ENCODE data around the gene MYO1D.

The MYO1D gene

DNA sequence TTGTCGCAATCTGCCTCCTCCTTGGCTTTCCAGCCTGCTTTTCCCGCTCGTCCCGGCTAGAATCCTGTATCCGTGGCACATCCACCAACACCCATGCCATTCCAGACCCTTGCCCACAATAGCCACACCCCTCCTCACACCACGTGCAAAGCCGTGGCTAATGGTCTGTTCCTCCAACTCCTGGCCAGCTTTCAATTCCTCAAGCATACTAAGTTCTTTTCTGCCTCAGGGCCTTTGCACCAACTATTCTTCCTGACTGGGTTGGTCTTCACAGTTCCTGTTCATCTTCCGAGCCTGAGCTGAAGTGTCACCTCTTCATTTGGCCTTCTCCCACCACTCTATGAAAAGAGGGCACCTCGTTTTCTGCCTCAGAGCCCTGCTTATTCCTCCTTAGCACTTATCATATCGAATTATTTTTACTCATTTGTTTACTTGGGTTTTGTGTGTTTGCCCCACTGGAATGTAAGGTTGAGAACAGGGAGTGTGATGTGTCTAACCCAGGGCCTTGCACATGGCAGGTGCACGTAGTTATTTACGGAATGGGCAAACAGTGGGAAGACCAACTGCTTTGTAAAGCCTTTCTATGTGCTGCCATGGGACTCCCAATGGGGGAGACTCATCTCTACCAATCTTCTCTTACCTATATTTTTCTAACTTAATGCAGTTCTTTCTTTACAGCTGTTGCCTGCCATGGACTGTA lies 321.2 kb downstream of the MYO1D start:
- TF ChIP-seq ZNF70 (CRISPR knock-in tag; IDR thresholded peaks at IDR 0.05) (no peak), RARB (CRISPR knock-in tag; IDR thresholded peaks at IDR 0.05) (no peak), PPARA (CRISPR knock-in tag; IDR thresholded peaks at IDR 0.05; ENCODE audit: borderline replicate concordance) (no peak), ZC3H10 (CRISPR knock-in tag; IDR thresholded peaks at IDR 0.05) (no peak), GLIS3 (CRISPR knock-in tag; IDR thresholded peaks at IDR 0.05) (no peak), BACH2 (CRISPR knock-in tag; IDR thresholded peaks at IDR 0.05; ENCODE audit: borderline replicate concordance) (no peak), CSDC2 (CRISPR knock-in tag; IDR thresholded peaks at IDR 0.05) (no peak), OSR1 (CRISPR knock-in tag; IDR thresholded peaks at IDR 0.05) (no peak), ZFP3 (CRISPR knock-in tag; IDR thresholded peaks at IDR 0.05) (no peak), TOX (CRISPR knock-in tag; IDR thresholded peaks at IDR 0.05; ENCODE audit: borderline replicate concordance) (no peak), ZNF8 (CRISPR knock-in tag; IDR thresholded peaks at IDR 0.05) (no peak), SNAI2 (CRISPR knock-in tag; IDR thresholded peaks at IDR 0.05) (no peak)
- TF ChIP-seq, protein P1, sequence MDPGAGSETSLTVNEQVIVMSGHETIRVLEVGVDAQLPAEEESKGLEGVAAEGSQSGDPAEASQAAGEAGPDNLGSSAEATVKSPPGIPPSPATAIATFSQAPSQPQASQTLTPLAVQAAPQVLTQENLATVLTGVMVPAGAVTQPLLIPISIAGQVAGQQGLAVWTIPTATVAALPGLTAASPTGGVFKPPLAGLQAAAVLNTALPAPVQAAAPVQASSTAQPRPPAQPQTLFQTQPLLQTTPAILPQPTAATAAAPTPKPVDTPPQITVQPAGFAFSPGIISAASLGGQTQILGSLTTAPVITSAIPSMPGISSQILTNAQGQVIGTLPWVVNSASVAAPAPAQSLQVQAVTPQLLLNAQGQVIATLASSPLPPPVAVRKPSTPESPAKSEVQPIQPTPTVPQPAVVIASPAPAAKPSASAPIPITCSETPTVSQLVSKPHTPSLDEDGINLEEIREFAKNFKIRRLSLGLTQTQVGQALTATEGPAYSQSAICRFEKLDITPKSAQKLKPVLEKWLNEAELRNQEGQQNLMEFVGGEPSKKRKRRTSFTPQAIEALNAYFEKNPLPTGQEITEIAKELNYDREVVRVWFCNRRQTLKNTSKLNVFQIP (CRISPR knock-in tag; IDR thresholded peaks at IDR 0.05; ENCODE audit: borderline replicate concordance, low read depth), result no peak
- TF ChIP-seq, protein P2, sequence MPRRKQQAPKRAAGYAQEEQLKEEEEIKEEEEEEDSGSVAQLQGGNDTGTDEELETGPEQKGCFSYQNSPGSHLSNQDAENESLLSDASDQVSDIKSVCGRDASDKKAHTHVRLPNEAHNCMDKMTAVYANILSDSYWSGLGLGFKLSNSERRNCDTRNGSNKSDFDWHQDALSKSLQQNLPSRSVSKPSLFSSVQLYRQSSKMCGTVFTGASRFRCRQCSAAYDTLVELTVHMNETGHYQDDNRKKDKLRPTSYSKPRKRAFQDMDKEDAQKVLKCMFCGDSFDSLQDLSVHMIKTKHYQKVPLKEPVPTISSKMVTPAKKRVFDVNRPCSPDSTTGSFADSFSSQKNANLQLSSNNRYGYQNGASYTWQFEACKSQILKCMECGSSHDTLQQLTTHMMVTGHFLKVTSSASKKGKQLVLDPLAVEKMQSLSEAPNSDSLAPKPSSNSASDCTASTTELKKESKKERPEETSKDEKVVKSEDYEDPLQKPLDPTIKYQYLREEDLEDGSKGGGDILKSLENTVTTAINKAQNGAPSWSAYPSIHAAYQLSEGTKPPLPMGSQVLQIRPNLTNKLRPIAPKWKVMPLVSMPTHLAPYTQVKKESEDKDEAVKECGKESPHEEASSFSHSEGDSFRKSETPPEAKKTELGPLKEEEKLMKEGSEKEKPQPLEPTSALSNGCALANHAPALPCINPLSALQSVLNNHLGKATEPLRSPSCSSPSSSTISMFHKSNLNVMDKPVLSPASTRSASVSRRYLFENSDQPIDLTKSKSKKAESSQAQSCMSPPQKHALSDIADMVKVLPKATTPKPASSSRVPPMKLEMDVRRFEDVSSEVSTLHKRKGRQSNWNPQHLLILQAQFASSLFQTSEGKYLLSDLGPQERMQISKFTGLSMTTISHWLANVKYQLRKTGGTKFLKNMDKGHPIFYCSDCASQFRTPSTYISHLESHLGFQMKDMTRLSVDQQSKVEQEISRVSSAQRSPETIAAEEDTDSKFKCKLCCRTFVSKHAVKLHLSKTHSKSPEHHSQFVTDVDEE (CRISPR knock-in tag; IDR thresholded peaks at IDR 0.05), result no peak
- TF ChIP-seq, protein P3, sequence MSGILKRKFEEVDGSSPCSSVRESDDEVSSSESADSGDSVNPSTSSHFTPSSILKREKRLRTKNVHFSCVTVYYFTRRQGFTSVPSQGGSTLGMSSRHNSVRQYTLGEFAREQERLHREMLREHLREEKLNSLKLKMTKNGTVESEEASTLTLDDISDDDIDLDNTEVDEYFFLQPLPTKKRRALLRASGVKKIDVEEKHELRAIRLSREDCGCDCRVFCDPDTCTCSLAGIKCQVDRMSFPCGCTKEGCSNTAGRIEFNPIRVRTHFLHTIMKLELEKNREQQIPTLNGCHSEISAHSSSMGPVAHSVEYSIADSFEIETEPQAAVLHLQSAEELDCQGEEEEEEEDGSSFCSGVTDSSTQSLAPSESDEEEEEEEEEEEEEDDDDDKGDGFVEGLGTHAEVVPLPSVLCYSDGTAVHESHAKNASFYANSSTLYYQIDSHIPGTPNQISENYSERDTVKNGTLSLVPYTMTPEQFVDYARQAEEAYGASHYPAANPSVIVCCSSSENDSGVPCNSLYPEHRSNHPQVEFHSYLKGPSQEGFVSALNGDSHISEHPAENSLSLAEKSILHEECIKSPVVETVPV (CRISPR knock-in tag; IDR thresholded peaks at IDR 0.05), result no peak
- no peak for ATAC-seq

DNA sequence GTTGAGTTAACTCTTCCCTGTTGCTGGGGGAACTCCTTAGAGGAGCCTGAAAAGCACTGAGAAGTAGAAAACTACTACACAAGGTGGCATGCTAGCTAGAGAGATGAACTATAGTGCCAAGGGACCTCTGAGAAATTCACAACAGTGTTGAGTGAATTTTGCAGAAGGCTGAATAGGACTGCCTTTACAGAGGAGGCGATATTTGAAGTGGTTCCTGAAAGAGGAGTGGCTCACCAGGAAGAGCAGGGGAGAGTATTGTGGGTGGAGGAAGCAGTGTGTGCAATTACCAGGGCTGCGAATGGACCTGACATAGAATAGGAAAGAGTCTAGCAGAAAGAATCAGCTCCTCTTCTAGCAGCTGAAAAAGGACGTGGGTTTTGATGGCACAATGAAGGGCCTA lies 323.8 kb downstream of the MYO1D start:
- no peak for ATAC-seq
- no peak for TF ChIP-seq ZC3H10 (CRISPR knock-in tag; IDR thresholded peaks at IDR 0.05)
- TF ChIP-seq, protein P4, sequence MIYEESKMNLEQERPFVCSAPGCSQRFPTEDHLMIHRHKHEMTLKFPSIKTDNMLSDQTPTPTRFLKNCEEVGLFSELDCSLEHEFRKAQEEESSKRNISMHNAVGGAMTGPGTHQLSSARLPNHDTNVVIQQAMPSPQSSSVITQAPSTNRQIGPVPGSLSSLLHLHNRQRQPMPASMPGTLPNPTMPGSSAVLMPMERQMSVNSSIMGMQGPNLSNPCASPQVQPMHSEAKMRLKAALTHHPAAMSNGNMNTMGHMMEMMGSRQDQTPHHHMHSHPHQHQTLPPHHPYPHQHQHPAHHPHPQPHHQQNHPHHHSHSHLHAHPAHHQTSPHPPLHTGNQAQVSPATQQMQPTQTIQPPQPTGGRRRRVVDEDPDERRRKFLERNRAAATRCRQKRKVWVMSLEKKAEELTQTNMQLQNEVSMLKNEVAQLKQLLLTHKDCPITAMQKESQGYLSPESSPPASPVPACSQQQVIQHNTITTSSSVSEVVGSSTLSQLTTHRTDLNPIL (CRISPR knock-in tag; IDR thresholded peaks at IDR 0.05; ENCODE audit: low read depth), result no peak
- TF ChIP-seq TOX (CRISPR knock-in tag; IDR thresholded peaks at IDR 0.05; ENCODE audit: borderline replicate concordance), result no peak
- no peak for TF ChIP-seq ISL1 (CRISPR knock-in tag; IDR thresholded peaks at IDR 0.05)
- no peak for TF ChIP-seq CSDC2 (CRISPR knock-in tag; IDR thresholded peaks at IDR 0.05)
- no peak for TF ChIP-seq ZNF8 (CRISPR knock-in tag; IDR thresholded peaks at IDR 0.05)
- TF ChIP-seq, protein P3 (CRISPR knock-in tag; IDR thresholded peaks at IDR 0.05), result no peak
- TF ChIP-seq, protein P1 (CRISPR knock-in tag; IDR thresholded peaks at IDR 0.05; ENCODE audit: borderline replicate concordance, low read depth), result no peak

DNA sequence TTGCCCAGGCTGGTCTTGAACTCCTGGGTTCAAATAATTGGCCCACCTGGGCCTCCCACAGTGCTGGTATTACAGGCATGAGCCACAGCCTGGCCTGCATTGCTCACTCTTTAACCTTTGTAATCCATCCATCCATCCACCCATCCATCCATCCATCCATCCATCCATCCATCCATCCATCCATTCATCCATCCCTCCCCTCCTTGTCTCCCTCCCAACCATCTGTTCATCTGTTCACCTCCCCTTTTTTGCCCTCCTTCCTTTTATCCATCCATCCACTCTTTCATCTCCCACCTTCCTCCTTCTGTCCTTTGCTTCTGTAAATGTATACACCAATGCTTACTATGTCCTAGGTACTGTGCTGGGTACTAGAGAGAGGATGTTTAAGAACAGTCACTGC lies 324.6 kb downstream of the MYO1D start:
- ATAC-seq, result no peak
- TF ChIP-seq, protein P2 (CRISPR knock-in tag; IDR thresholded peaks at IDR 0.05), result no peak
- TF ChIP-seq ZFP3 (CRISPR knock-in tag; IDR thresholded peaks at IDR 0.05) (no peak), ISL1 (CRISPR knock-in tag; IDR thresholded peaks at IDR 0.05) (no peak), ZNF8 (CRISPR knock-in tag; IDR thresholded peaks at IDR 0.05) (no peak), SNAI2 (CRISPR knock-in tag; IDR thresholded peaks at IDR 0.05) (no peak), TOX (CRISPR knock-in tag; IDR thresholded peaks at IDR 0.05; ENCODE audit: borderline replicate concordance) (no peak), ZC3H10 (CRISPR knock-in tag; IDR thresholded peaks at IDR 0.05) (no peak)
- TF ChIP-seq, protein P1 (CRISPR knock-in tag; IDR thresholded peaks at IDR 0.05; ENCODE audit: borderline replicate concordance, low read depth), result no peak
